HS-5 (cell line): ENCODE measurements around the gene HGS.
"Not testable (repeated sequence)": the region's sequence is repeated elsewhere in the genome, so short reads cannot be mapped to it uniquely, and the experiment has no call there.

Source experiments
- DNase-seq: peaks from one replicate; pipeline ENCODE4 v3.0.0-alpha.2; 2012; ENCODE audit warnings: low read depth

The HGS gene

GRCh38 chr17:81655378-81656117 lies 28.3 kb upstream of the HGS start:
- DNase-seq = no peak

- no peak for DNase-seq
These were observed 27.6 kb upstream of the HGS start, which contains the start of gene PDE6G for GRCh38 chr17:81656118-81656743. Gene PDE6G, minus strand, starts transcription at chr17:81656542. Its CDS starts 3,237 bp downstream, at chr17:81653305.

- DNase-seq = no peak
These were observed 27.0 kb upstream of the HGS start for GRCh38 chr17:81656835-81657234.

- no peak for DNase-seq
These were observed 24.8 kb upstream of the HGS start for GRCh38 chr17:81659038-81659437.

- DNase-seq = no peak
These were observed 23.4 kb upstream of the HGS start for GRCh38 chr17:81660441-81660840.

- no peak for DNase-seq
These were observed 21.8 kb upstream of the HGS start for GRCh38 chr17:81662002-81662401.

GRCh38 chr17:81664051-81664470 lies 19.8 kb upstream of the HGS start:
- DNase-seq = no peak

GRCh38 chr17:81665205-81666091 lies 18.4 kb upstream of the HGS start:
- no peak for DNase-seq

- no peak for DNase-seq
These were observed 17.8 kb upstream of the HGS start for GRCh38 chr17:81666092-81666341.

GRCh38 chr17:81666342-81667191 lies 17.2 kb upstream of the HGS start, which contains the start of the genes CCDC137 and OXLD1:
Gene CCDC137, plus strand, starts transcription at chr17:81666737. Its CDS starts 30 bp downstream, at chr17:81666767.
Gene OXLD1, minus strand, starts transcription at chr17:81666605. Its CDS starts 28 bp downstream, at chr17:81666577.
- peak; percentile 76 for DNase-seq

- no peak for DNase-seq
These were observed 16.1 kb upstream of the HGS start for GRCh38 chr17:81667754-81668153.

GRCh38 chr17:81672504-81672903 lies 11.3 kb upstream of the HGS start:
- no peak for DNase-seq

- DNase-seq = no peak
These were observed 10.9 kb upstream of the HGS start for GRCh38 chr17:81672954-81673353.

GRCh38 chr17:81673561-81674258 lies 10.1 kb upstream of the HGS start:
- DNase-seq = no peak

- DNase-seq = not testable (repeated sequence)
These were observed 8.1 kb upstream of the HGS start for GRCh38 chr17:81675515-81676221.

GRCh38 chr17:81676906-81677305 lies 6.9 kb upstream of the HGS start:
- DNase-seq = no peak

GRCh38 chr17:81680150-81680549 lies 3.7 kb upstream of the HGS start:
- no peak for DNase-seq

GRCh38 chr17:81681672-81682071 lies 2.1 kb upstream of the HGS start:
- DNase-seq = no peak

- no peak for DNase-seq
These were observed 1.1 kb upstream of the HGS start for GRCh38 chr17:81682565-81683207.

- no peak for DNase-seq
These were observed 615 bp upstream of the HGS start for GRCh38 chr17:81683208-81683583.
